MM.1S (cell line): Measurements from ENCODE around the gene MTHFD1L.

Experiments
- DNase-seq: peaks from one replicate; pipeline ENCODE4 v3.0.0-alpha.2; 2015
- H2AFZ ChIP-seq: fragments of 300-600 bp; sonication (generic); 2 replicates; pipeline ENCODE4 v1.6.0; 2016; ENCODE audit warnings: antibody characterized with exemption, low read length
- H3F3A ChIP-seq: fragments of 300-600 bp; sonication (generic); 2 replicates; pipeline ENCODE4 v1.6.1; 2016; ENCODE audit warnings: mild to moderate bottlenecking, antibody characterized with exemption, low read length, moderate library complexity, mixed read lengths; ENCODE audit not compliant: insufficient read depth
- H3K27ac ChIP-seq: fragments of 300-600 bp; sonication (generic); 2 replicates; pipeline ENCODE4 v1.5.1; 2016; ENCODE audit warnings: mild to moderate bottlenecking, low read length
- H3K27me3 ChIP-seq: fragments of 300-600 bp; sonication (generic); replicated peaks from 2 replicates; pipeline ENCODE4 v1.6.0; 2016; ENCODE audit warnings: low read length; ENCODE audit not compliant: insufficient read depth
- H3K36me3 ChIP-seq: fragments of 300-600 bp; sonication (generic); replicated peaks from 2 replicates; pipeline ENCODE4 v1.6.1; 2016; ENCODE audit warnings: mild to moderate bottlenecking, low read length, mixed read lengths; ENCODE audit not compliant: insufficient read depth
- H3K4me1 ChIP-seq: fragments of 300-600 bp; sonication (generic); 2 replicates; pipeline ENCODE4 v1.6.1; 2016; ENCODE audit warnings: low read length, mixed read lengths
- H3K4me2 ChIP-seq: fragments of 300-600 bp; sonication (generic); 2 replicates; pipeline ENCODE4 v1.6.0; 2016; ENCODE audit warnings: low read depth, low read length
- H3K4me3 ChIP-seq: fragments of 300-600 bp; sonication (generic); 2 replicates; pipeline ENCODE4 v1.5.1; 2016; ENCODE audit warnings: low read length, mixed read lengths
- H3K79me2 ChIP-seq: fragments of 300-600 bp; sonication (generic); 2 replicates; pipeline ENCODE4 v1.6.1; 2016; ENCODE audit warnings: mixed run types, low read length, mixed read lengths
- H3K9ac ChIP-seq: fragments of 300-600 bp; sonication (generic); 2 replicates; pipeline ENCODE4 v1.6.1; 2016; ENCODE audit warnings: low read length, mixed read lengths
- H3K9me2 ChIP-seq: fragments of 300-600 bp; sonication (generic); replicated peaks from 2 replicates; pipeline ENCODE4 v1.6.1; 2016; ENCODE audit warnings: mild to moderate bottlenecking, low read length, mixed read lengths; ENCODE audit not compliant: insufficient read depth
- H3K9me3 ChIP-seq: fragments of 300-600 bp; sonication (generic); replicated peaks from 2 replicates; pipeline ENCODE4 v1.6.1; 2016; ENCODE audit warnings: mild to moderate bottlenecking, low read length, mixed read lengths; ENCODE audit not compliant: insufficient read depth
- H4K20me1 ChIP-seq: fragments of 300-600 bp; sonication (generic); 2 replicates; pipeline ENCODE4 v1.6.1; 2016; ENCODE audit warnings: mild to moderate bottlenecking, low read length, moderate library complexity, mixed read lengths; ENCODE audit not compliant: insufficient read depth
- EZH2 ChIP-seq: fragments of 300-600 bp; sonication (generic); optimal IDR thresholded peaks from 2 replicates; pipeline ENCODE3; 2017; ENCODE audit warnings: low read depth, mild to moderate bottlenecking, antibody characterized with exemption, low read length, mixed read lengths
- EZH2phosphoT487 ChIP-seq: fragments of 300-600 bp; sonication (generic); IDR thresholded peaks from 2 replicates; pipeline ENCODE4 v1.6.1; 2018; ENCODE audit warnings: antibody characterized with exemption, low read length
- TF ChIP-seq, protein P1 (sequence below): fragments of 300-600 bp; sonication (generic); IDR thresholded peaks from 2 replicates; pipeline ENCODE4 v1.5.1; 2016; ENCODE audit warnings: antibody characterized with exemption, low read length, mixed read lengths

The MTHFD1L gene

DNA sequence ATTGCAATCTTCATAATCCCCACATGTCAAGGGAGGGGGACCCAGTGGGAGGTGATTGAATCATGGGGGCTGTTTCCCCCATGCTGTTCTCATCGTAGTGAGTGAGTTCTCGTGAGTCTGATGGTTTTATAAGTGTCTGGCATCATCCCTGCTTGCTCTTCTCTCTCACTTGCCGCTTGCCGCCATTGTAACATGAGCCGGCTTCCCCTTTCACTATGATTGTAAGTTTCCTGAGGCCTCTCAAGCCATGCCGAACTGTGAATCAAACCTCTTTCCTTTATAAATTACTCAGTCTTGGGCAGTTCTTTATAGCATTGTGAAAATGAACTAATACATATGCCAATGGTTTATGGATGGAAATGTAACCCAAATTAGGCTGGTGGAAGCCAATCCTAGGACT lies 264.8 kb downstream of the MTHFD1L start:
- no peaks in the 10 kb centered on the region for H3K79me2 ChIP-seq
- no peak for DNase-seq
- H3K9me2 ChIP-seq: no peaks in the 10 kb centered on the region
- TF ChIP-seq EZH2phosphoT487 (no peak), EZH2 (no peak)
- TF ChIP-seq, protein P1, sequence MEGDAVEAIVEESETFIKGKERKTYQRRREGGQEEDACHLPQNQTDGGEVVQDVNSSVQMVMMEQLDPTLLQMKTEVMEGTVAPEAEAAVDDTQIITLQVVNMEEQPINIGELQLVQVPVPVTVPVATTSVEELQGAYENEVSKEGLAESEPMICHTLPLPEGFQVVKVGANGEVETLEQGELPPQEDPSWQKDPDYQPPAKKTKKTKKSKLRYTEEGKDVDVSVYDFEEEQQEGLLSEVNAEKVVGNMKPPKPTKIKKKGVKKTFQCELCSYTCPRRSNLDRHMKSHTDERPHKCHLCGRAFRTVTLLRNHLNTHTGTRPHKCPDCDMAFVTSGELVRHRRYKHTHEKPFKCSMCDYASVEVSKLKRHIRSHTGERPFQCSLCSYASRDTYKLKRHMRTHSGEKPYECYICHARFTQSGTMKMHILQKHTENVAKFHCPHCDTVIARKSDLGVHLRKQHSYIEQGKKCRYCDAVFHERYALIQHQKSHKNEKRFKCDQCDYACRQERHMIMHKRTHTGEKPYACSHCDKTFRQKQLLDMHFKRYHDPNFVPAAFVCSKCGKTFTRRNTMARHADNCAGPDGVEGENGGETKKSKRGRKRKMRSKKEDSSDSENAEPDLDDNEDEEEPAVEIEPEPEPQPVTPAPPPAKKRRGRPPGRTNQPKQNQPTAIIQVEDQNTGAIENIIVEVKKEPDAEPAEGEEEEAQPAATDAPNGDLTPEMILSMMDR: no peak
- no peaks in the 10 kb centered on the region for H3K36me3 ChIP-seq
- no peak overlapping the region for H2AFZ ChIP-seq
- H3K4me2 ChIP-seq: no peak overlapping the region
- no peaks in the 10 kb centered on the region for H3F3A ChIP-seq
- no peaks in the 10 kb centered on the region for H3K27me3 ChIP-seq
- H3K27ac ChIP-seq: no peak overlapping the region
- no peaks in the 10 kb centered on the region for H4K20me1 ChIP-seq
- no peak overlapping the region for H3K4me3 ChIP-seq
- H3K4me1 ChIP-seq: no peaks in the 10 kb centered on the region
- no peak overlapping the region for H3K9ac ChIP-seq
- H3K9me3 ChIP-seq: no peaks in the 10 kb centered on the region

DNA sequence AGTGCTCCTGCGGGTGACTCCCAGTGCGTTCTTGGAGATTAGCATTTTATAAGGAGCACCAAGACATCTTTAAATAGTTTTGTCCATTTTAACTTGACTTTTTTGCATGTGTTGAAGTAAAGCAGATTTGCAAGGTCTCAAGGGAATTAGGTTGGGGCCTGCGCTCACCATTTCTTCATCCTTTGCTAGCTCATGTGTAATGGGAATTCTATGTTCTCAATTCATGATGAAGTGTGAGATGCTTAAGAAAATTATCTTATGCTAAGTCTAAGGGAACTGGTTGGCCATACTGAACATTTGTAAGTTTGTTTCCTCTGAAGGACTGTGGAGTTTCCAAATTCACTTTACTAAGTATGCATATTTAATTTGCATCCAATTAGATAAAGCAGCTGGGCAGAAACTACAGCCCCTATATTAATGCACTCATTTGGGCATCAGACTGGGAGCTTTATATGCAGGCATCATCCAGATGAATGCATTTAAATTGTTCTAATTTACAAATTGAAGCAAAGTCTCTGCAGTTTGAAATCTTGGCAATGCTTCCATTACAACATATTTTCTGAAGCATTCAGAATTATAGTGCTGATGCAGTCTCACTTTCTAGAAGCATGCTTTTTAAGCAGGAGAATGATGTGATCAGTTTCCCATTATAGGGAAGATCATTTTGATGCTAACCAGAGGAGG lies 266.0 kb downstream of the MTHFD1L start:
- Histone ChIP-seq H3K27ac (no peak overlapping the region), H3K4me1 (no peaks in the 10 kb centered on the region), H3K4me3 (no peak overlapping the region), H3K79me2 (no peaks in the 10 kb centered on the region), H2AFZ (no peak overlapping the region), H4K20me1 (no peaks in the 10 kb centered on the region), H3K9ac (no peak overlapping the region), H3F3A (no peaks in the 10 kb centered on the region), H3K4me2 (no peak overlapping the region), H3K9me2 (no peaks in the 10 kb centered on the region), H3K27me3 (no peaks in the 10 kb centered on the region), H3K36me3 (no peaks in the 10 kb centered on the region), H3K9me3 (no peaks in the 10 kb centered on the region)
- TF ChIP-seq EZH2phosphoT487 (no peak), EZH2 (no peak)
- TF ChIP-seq, protein P1: no peak
- DNase-seq: no peak

DNA sequence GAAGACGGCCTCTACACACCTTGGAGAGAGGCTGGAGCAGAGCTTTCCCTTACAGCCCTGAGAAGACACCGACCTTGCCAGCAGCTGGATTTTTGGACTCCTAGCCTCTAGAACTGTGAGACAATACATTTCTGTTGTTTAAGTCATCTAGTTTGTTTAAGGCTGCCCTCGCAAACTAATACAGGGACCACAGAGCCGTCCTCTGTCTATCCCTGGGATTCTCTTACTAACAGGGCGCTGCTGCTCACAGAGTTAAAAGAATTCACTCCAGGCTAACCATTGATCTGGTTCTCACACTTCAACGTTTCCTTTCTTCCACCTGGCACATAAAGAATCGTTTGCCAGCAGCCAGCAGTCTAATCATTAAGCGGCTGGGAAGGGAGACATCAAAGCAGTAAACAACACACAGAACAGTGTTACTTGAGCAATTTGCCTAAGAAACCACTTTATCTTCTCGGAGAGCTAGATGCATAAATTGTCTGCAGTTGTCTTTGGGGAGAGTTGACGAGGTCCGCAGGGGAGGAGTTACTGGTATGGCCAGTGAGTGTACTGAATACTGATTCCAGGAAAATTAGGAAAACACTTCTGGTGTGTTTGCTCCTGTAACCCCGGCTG lies 270.7 kb downstream of the MTHFD1L start:
- no peaks in the 10 kb centered on the region for H3F3A ChIP-seq
- no peaks in the 10 kb centered on the region for H3K4me1 ChIP-seq
- H3K79me2 ChIP-seq: no peaks in the 10 kb centered on the region
- no peak overlapping the region for H3K27ac ChIP-seq
- no peaks in the 10 kb centered on the region for H4K20me1 ChIP-seq
- no peaks in the 10 kb centered on the region for H3K9me2 ChIP-seq
- DNase-seq: no peak
- H2AFZ ChIP-seq: no peak overlapping the region
- H3K9ac ChIP-seq: no peak overlapping the region
- H3K27me3 ChIP-seq: no peaks in the 10 kb centered on the region
- no peak overlapping the region for H3K4me2 ChIP-seq
- no peaks in the 10 kb centered on the region for H3K9me3 ChIP-seq
- TF ChIP-seq, protein P1: no peak
- H3K36me3 ChIP-seq: no peaks in the 10 kb centered on the region
- H3K4me3 ChIP-seq: no peak overlapping the region
